Natural killer cell treated with Interleukin-12 subunit alpha and Interleukin-12 subunit beta and Interleukin-15 and Interleukin-18, amount 100 ng/mL, for 72 hours (primary cell): ENCODE results near the gene EXOC6. TPM values are rescaled to one million over a fixed set of nuclear protein-coding genes. Genes with fewer than 3 reads are reported as not detected.

Experiments used
- ATAC-seq, 2 donors: fragments of 150-1000 bp; cut with Tn5 transposase in 1 of 2; sonication (Bioruptor Pico), chemical (Tn5 transposase) in 1 of 2; 2 replicates each; pipeline ENCODE4 v1.10.0; 2021
- DNase-seq: peaks from one replicate; pipeline ENCODE4 v3.0.0; 2022; ENCODE audit warnings: low spot score
- H3K27ac Mint-ChIP-seq, 2 donors: 1 replicate in 1 of 2; 2 replicates in 1 of 2; pipeline ENCODE4 v1.8.0; 2022; ENCODE audit warnings: mixed read lengths in 2 of 2, mild to moderate bottlenecking in 1 of 2, moderate library complexity in 1 of 2
- H3K27me3 Mint-ChIP-seq, 2 donors: 1 replicate in 1 of 2; 2 replicates in 1 of 2; pipeline ENCODE4 v1.8.0; 2022; ENCODE audit warnings: mixed read lengths in 2 of 2
- H3K36me3 Mint-ChIP-seq: one replicate; pipeline ENCODE4 v1.8.0; 2022; ENCODE audit warnings: mixed read lengths
- H3K4me1 Mint-ChIP-seq, 2 donors: 1 replicate in 1 of 2; 2 replicates in 1 of 2; pipeline ENCODE4 v1.8.0; 2022; ENCODE audit warnings: low read depth in 2 of 2, mixed read lengths in 2 of 2, mild to moderate bottlenecking in 1 of 2
- H3K4me3 Mint-ChIP-seq: one replicate; pipeline ENCODE4 v1.8.0; 2022; ENCODE audit warnings: mixed read lengths
- H3K9me3 Mint-ChIP-seq: 2 replicates; pipeline ENCODE4 v1.8.0; 2022; ENCODE audit warnings: mixed read lengths
- total RNA-seq, 2 donors: library from RNA; stranded (reverse); gene quantifications; one replicate each; pipeline ENCODE4 v1.2.3, GENCODE V29; 2022

Gene EXOC6
- total RNA-seq, 2 donors from 2014 or later: 9.7 to 14.7 TPM

GRCh38 chr10:92873029-92873428 lies 24.7 kb downstream of the EXOC6 start:
- no peaks in the 10 kb centered on the region for H3K9me3 Mint-ChIP-seq
- H3K27me3 Mint-ChIP-seq: no peaks in the 10 kb centered on the region
- DNase-seq (no peak), ATAC-seq (no peak)
- H3K4me1 Mint-ChIP-seq: peaks cover 8 to 12% of the 10 kb centered on the region in 2 donors
- H3K27ac Mint-ChIP-seq: no peak overlapping the region
- no peak overlapping the region for H3K4me3 Mint-ChIP-seq
- no peaks in the 10 kb centered on the region for H3K36me3 Mint-ChIP-seq

GRCh38 chr10:92876509-92877036 lies 28.3 kb downstream of the EXOC6 start:
- H3K9me3 Mint-ChIP-seq: no peaks in the 10 kb centered on the region
- peak overlapping the region in 1 of 2 donors; percentile 50 for H3K27ac Mint-ChIP-seq
- H3K4me1 Mint-ChIP-seq: peaks cover 14 to 22% of the 10 kb centered on the region in 2 donors
- H3K27me3 Mint-ChIP-seq: no peaks in the 10 kb centered on the region
- ATAC-seq: no peak
- no peak for DNase-seq
- no peaks in the 10 kb centered on the region for H3K36me3 Mint-ChIP-seq
- H3K4me3 Mint-ChIP-seq: no peak overlapping the region

DNA sequence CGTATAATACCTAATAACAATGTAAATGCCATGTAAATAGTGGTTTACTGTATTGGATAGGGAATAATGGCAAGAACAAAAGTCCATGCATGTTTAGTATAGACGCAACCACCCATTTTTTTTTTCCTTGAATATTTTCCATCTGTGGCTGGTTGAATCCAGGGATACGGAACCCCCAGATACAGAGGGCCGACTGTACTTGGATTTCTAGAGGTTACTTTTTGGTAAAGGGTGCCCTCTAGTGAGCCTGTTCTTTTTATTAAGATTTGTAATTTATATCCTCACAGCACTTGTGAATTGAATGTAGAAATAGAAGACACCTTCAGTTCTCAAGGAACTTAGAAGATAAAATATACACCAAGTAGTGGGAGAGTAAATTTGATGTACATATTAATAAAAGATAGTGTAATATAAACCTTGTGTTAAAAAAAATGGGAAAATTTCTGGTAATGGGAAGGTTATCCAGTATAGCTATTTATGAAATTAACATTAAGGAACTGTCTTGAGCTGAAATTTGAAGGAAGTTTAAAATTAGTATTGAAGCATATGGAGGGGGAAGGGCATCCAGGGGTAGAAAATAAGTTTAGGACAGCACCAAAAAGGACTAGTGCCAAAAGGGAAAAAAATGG lies 32.0 kb downstream of the EXOC6 start:
- DNase-seq: no peak

GRCh38 chr10:92880917-92881316 lies 32.6 kb downstream of the EXOC6 start:
- DNase-seq: no peak
- Mint-ChIP-seq H3K9me3 (no peaks in the 10 kb centered on the region), H3K4me1 (peaks cover 14 to 22% of the 10 kb centered on the region in 2 donors), H3K4me3 (no peak overlapping the region), H3K36me3 (no peaks in the 10 kb centered on the region), H3K27ac (no peak overlapping the region), H3K27me3 (no peaks in the 10 kb centered on the region)
- no peak for ATAC-seq

More for the DNA sequence above, 32.0 kb downstream of the EXOC6 start:
- Mint-ChIP-seq H3K27ac (no peak overlapping the region), H3K4me3 (no peak overlapping the region), H3K9me3 (no peaks in the 10 kb centered on the region), H3K36me3 (no peaks in the 10 kb centered on the region), H3K4me1 (peaks cover 14 to 22% of the 10 kb centered on the region in 2 donors), H3K27me3 (no peaks in the 10 kb centered on the region)
- no peak for ATAC-seq

DNA sequence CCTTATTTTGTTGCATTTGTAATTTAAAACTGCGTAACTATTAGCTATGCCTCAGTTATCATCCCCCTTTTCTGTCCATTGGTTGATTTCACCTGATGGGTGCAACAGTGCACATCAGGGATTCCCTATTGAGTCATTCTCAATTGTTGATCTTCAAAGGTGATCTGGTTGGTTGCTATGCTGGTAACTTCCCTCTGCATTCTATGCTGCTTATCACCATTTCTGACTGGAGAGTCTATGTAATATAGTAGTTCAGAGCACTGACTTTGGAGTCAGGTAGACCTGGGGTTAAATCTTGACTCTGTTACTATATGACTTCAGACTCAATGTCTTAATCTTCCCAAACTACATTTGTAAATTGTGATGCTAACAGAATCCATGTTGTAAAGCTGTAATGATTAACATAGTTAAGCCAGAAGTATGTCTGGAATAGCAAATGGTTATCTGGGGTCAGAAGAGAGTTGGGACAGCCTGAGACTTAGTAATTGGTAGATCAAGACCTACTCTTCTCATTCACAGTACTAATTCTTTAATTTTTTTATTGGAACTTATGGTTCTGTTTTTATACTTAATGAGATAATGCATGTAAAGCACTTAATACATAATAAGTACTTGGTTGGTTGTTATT lies 38.1 kb downstream of the EXOC6 start:
- Mint-ChIP-seq H3K27ac (no peak overlapping the region), H3K4me1 (peaks cover 3 to 5% of the 10 kb centered on the region in 2 donors), H3K9me3 (no peaks in the 10 kb centered on the region), H3K4me3 (no peak overlapping the region), H3K27me3 (no peaks in the 10 kb centered on the region), H3K36me3 (no peaks in the 10 kb centered on the region)
- no peak for ATAC-seq
- no peak for DNase-seq

DNA sequence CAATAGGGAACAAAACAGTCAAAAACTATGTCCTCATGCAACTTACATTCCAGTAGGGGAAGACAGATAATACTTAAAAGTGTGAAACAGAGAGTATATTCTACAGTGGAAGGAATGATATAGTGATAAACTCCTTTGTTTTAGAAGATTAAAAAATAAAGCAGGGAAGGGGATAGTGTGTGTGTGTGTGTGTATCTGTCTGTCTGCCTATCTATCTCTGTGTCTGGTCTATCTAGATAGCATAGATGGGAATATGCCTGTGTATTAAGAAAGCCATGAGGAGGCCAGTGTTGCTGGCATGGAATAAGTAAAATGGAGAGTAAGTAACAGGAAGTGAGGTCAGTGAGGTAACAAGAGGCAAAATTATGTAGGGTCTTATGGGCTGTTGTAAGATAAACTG lies 42.2 kb downstream of the EXOC6 start:
- Mint-ChIP-seq H3K4me1 (peaks cover 5 to 7% of the 10 kb centered on the region in 2 donors), H3K27ac (no peak overlapping the region), H3K27me3 (no peaks in the 10 kb centered on the region), H3K9me3 (no peaks in the 10 kb centered on the region), H3K36me3 (no peaks in the 10 kb centered on the region), H3K4me3 (no peak overlapping the region)
- DNase-seq (no peak), ATAC-seq (no peak)

DNA sequence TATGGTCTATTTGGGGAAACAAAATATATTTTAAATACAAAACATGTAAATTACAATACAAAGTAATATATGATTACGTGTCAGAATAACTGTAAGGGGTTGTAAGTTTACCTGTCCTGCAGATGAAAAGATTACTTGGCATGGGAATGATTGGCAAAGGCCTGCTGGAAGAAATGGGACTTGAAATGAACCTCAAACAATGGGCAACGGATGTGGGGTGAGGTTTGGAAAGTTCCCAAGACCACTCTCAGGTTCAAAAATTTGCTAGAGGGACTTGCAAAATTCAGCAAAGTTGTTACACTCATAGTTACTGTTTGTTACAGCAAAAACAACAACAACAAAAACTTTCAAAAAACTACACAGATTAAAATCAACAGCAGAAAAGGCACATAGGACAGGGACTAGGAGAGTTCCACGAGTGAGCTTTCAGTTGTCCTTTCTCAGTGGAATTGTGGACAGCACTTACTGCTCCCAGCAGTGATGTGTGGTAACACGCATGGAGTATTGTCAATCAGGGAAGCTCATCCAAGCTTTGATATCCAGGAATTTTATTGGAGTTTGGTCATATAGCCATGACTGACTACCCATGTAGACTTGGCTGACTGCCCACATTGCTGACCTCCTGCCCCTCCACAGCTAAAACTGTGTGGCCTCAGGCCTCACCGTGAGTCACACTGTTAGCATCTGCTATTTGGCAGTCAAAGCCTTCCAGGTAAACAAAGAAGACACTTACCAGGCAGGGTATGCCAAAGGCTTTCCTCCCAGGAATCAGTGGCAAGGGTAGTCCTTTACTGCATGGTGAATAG lies 43.8 kb downstream of the EXOC6 start:
- Mint-ChIP-seq H3K4me1 (peaks cover 0 to 3% of the 10 kb centered on the region in 2 donors), H3K9me3 (no peaks in the 10 kb centered on the region), H3K27ac (no peak overlapping the region), H3K36me3 (no peaks in the 10 kb centered on the region), H3K4me3 (no peak overlapping the region), H3K27me3 (no peaks in the 10 kb centered on the region)
- no peak for DNase-seq
- ATAC-seq: no peak

DNA sequence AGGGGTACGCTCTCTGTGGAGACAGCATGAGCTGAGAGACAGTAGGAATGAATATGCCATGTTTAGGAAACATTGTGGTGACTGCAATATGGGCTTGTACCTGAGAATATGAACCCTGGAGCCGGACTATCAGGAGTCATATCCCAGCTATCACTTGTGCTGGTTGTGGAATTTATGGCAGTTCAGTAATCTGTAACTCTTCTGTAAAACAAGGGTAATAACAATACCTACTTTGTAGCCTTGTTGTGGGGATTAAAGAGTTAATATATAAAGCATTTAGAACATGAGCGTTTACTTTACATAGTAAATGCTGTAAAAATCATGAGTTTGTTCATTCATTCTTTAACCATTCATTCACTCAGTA lies 44.4 kb downstream of the EXOC6 start:
- H3K27ac Mint-ChIP-seq: no peak overlapping the region

GRCh38 chr10:92894081-92894655 lies 45.8 kb downstream of the EXOC6 start:
- Mint-ChIP-seq H3K36me3 (no peaks in the 10 kb centered on the region), H3K27ac (no peak overlapping the region), H3K4me1 (peaks cover 0 to 3% of the 10 kb centered on the region in 2 donors), H3K9me3 (no peaks in the 10 kb centered on the region), H3K27me3 (no peaks in the 10 kb centered on the region), H3K4me3 (no peak overlapping the region)
- no peak for DNase-seq
- no peak for ATAC-seq

More for the DNA sequence above, 44.4 kb downstream of the EXOC6 start:
- Mint-ChIP-seq H3K4me3 (no peak overlapping the region), H3K9me3 (no peaks in the 10 kb centered on the region), H3K27me3 (no peaks in the 10 kb centered on the region), H3K36me3 (no peaks in the 10 kb centered on the region), H3K4me1 (peaks cover 0 to 3% of the 10 kb centered on the region in 2 donors)
- no peak for DNase-seq
- no peak for ATAC-seq

DNA sequence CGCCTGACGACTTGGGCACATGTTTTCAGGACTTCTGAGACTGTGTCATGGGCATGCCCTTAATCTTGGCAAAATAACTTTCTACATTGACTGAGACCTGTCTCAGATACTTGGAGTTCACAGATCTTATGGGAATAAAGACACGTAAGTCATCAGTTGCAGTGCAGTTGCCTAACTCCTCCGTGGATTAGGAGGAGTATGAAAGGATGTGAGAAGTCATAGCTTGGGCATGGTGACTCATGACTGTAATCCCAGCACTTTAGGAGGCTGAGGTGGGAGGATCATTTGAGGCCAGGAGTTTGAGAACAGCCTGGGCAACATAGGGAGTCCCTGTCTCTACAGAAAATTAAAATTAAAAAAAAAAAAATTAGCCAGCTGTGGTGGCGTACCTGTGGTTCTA lies 49.6 kb downstream of the EXOC6 start:
- no peaks in the 10 kb centered on the region for H3K36me3 Mint-ChIP-seq
- no peaks in the 10 kb centered on the region for H3K27me3 Mint-ChIP-seq
- no peaks in the 10 kb centered on the region for H3K9me3 Mint-ChIP-seq
- ATAC-seq (no peak), DNase-seq (no peak)
- peaks cover 4 to 11% of the 10 kb centered on the region in 2 donors for H3K4me1 Mint-ChIP-seq
- no peak overlapping the region for H3K27ac Mint-ChIP-seq
- H3K4me3 Mint-ChIP-seq: no peak overlapping the region

GRCh38 chr10:92901819-92902251 lies 53.5 kb downstream of the EXOC6 start:
- ATAC-seq (no peak), DNase-seq (no peak)
- Mint-ChIP-seq H3K27ac (no peak overlapping the region), H3K4me1 (peaks cover 4 to 11% of the 10 kb centered on the region in 2 donors), H3K4me3 (no peak overlapping the region), H3K9me3 (no peaks in the 10 kb centered on the region), H3K27me3 (no peaks in the 10 kb centered on the region), H3K36me3 (no peaks in the 10 kb centered on the region)

DNA sequence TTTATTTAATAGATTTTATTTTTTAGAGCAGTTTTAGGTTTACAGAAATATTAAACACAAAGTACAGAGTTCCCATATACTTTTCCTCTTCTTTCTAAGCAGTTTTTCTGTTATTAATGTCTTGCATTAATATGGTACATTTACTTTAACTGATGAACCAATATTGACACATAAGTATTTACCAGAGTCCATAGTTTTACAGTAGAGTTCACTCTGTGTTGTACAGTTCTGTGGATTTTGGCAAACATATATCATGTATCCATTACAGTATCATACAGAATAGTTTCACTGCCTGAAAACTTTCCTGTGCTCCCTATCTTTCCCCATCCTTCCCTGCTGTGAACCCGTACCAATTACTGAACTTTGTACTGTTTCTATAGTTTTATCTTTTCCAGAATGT lies 55.3 kb downstream of the EXOC6 start:
- ATAC-seq: no peak
- H3K27me3 Mint-ChIP-seq: no peaks in the 10 kb centered on the region

DNA sequence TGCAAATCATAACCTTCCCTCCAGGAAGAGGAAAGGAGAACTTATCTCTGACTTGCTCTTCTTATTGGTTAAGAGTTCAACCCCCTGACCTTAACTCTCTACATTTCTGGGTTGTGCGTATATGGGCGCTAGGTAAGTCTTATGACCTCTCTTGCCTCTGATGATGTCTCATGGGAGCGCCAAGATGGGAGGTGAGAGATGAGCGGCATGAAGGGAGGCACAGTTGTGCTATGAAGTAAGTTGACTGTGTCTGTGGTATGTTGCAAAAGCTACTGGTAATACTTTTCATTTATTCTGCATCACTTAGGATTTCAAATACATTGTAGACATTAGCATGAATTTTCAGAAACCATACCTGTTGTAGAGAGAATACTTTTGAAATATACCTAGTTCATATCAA lies 59.0 kb downstream of the EXOC6 start:
- Mint-ChIP-seq H3K27ac (no peak overlapping the region), H3K27me3 (no peaks in the 10 kb centered on the region), H3K4me3 (no peak overlapping the region), H3K36me3 (no peaks in the 10 kb centered on the region), H3K4me1 (peaks cover 0 to 2% of the 10 kb centered on the region in 2 donors), H3K9me3 (no peaks in the 10 kb centered on the region)
- DNase-seq: no peak
- no peak for ATAC-seq

More for the DNA sequence above, 55.3 kb downstream of the EXOC6 start:
- no peak for DNase-seq
- Mint-ChIP-seq H3K27ac (no peak overlapping the region), H3K9me3 (no peaks in the 10 kb centered on the region), H3K4me1 (peaks cover 4 to 11% of the 10 kb centered on the region in 2 donors), H3K36me3 (no peaks in the 10 kb centered on the region), H3K4me3 (no peak overlapping the region)
